Mucosa of descending colon (tissue), 3 donors: ENCODE measurements around the gene PRDM15. TPM values are rescaled to one million over a fixed set of nuclear protein-coding genes. Genes with fewer than 3 reads are reported as not detected.
"Not testable (repeated sequence)": the region's sequence is repeated elsewhere in the genome, so short reads cannot be mapped to it uniquely, and the experiment has no call there.

Source experiments
- ATAC-seq: fragments of 200-7000 bp; cut with Tn5 transposase; one replicate; pipeline ENCODE4 v1.9.1; 2020; ENCODE audit warnings: mild to moderate bottlenecking, moderate library complexity
- DNase-seq, 3 donors: peaks; one replicate each; pipeline ENCODE4 v3.0.0-alpha.2; 2020
- H3K36me3 ChIP-seq: fragments of 200-600 bp; one replicate; pipeline ENCODE4 v1.8.0; 2021; ENCODE audit warnings: low read depth, mild to moderate bottlenecking
- H3K4me1 ChIP-seq: fragments of 200-600 bp; one replicate; pipeline ENCODE4 v1.8.0; 2021; ENCODE audit warnings: low read depth, mild to moderate bottlenecking
- H3K4me3 ChIP-seq: fragments of 200-600 bp; one replicate; pipeline ENCODE4 v1.8.0; 2021; ENCODE audit warnings: mild to moderate bottlenecking
- H3K9me3 ChIP-seq: fragments of 200-600 bp; one replicate; pipeline ENCODE4 v1.8.0; 2021; ENCODE audit warnings: mild to moderate bottlenecking
- intact Hi-C, 2 donors: fragments of 100-400 bp; cut with DNase I in 1 of 2; cut with micrococcal nuclease in 1 of 2; formaldehyde crosslinking; loops; one replicate each; pipeline versions ENCODE4 v1.11.0 to v1.11.1; 2022; cut with DNase I, micrococcal nuclease
- total RNA-seq, 3 donors: library from RNA; stranded (reverse); fragmentation: NEBNext Ultra II Directional in 2 of 3; extraction: Animal tissue kit (Norgen Biotek cat#: 25700) in 2 of 3; gene quantifications; one replicate each; pipeline versions ENCODE4 v1.2.1 to v1.2.4, GENCODE V29; 2021 to 2023
- TF ChIP-seq, protein P1 (sequence below): fragments of 200-600 bp; IDR thresholded peaks from one replicate; pipeline ENCODE4 v1.8.0; 2022; ENCODE audit warnings: antibody characterized with exemption, mild to moderate bottlenecking
- donor health status: DM: no; HTN: no; CAD: no; lungs with moderate emphysema.
- donor health status: DM: no; HTN: no; CAD: no.
- donor health status: DM: no; HTN: yes; CAD: no.

Gene PRDM15
- total RNA-seq, 3 donors from 2014 or later = 7.4 to 10.3 (median 8.3) TPM

DNA sequence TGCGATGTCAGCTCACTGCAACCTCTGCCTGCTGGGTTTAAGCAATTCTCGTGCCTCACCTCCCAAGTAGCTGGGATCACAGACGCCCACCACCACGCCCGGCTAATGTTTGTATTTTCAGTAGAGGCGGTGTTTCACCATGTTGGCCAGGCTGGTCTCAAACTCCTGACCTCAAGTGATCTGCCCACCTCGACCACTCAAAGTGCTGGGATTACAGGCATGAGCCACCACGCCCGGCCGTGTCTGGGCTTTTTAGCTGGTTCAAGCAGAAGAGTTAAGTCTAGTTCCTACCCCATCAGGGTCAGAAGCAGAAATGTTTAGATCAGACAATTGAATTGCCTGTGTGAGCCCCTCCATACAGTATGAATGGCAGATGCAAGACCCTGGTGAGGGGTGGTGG lies 84.5 kb downstream of the PRDM15 start:
- ATAC-seq (no peak), DNase-seq (no peak)
- intact Hi-C loops = no loop called here
- Histone ChIP-seq H3K9me3 (peaks cover 8% of the 10 kb centered on the region), H3K4me1 (no peaks in the 10 kb centered on the region), H3K36me3 (no peaks in the 10 kb centered on the region), H3K4me3 (no peak overlapping the region)
- TF ChIP-seq, protein P1, sequence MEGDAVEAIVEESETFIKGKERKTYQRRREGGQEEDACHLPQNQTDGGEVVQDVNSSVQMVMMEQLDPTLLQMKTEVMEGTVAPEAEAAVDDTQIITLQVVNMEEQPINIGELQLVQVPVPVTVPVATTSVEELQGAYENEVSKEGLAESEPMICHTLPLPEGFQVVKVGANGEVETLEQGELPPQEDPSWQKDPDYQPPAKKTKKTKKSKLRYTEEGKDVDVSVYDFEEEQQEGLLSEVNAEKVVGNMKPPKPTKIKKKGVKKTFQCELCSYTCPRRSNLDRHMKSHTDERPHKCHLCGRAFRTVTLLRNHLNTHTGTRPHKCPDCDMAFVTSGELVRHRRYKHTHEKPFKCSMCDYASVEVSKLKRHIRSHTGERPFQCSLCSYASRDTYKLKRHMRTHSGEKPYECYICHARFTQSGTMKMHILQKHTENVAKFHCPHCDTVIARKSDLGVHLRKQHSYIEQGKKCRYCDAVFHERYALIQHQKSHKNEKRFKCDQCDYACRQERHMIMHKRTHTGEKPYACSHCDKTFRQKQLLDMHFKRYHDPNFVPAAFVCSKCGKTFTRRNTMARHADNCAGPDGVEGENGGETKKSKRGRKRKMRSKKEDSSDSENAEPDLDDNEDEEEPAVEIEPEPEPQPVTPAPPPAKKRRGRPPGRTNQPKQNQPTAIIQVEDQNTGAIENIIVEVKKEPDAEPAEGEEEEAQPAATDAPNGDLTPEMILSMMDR = no peak

DNA sequence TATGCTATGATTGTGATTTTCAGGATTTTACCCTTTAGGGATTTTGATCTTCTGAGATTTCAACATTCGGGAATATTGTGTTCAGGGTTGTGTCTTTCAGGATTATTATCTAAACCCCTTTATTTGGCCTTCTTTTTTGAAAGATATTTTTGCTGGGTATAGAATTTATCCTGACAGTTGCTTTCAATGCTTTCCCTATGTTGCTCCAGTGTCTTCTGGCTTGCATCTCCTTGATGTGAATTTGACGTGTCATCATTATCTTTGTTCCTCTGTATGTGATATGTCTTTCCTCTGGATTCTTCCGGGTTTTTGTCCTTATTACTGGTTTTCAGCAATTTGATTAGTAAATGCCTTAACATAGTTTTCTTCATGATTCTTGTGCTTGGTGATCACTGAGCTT lies 86.4 kb downstream of the PRDM15 start:
- Histone ChIP-seq H3K4me1 (no peaks in the 10 kb centered on the region), H3K9me3 (peaks cover 8% of the 10 kb centered on the region), H3K4me3 (no peak overlapping the region), H3K36me3 (no peaks in the 10 kb centered on the region)
- TF ChIP-seq, protein P1 = no peak
- DNase-seq (no peak), ATAC-seq (no peak)
- intact Hi-C loops = no loop called here

DNA sequence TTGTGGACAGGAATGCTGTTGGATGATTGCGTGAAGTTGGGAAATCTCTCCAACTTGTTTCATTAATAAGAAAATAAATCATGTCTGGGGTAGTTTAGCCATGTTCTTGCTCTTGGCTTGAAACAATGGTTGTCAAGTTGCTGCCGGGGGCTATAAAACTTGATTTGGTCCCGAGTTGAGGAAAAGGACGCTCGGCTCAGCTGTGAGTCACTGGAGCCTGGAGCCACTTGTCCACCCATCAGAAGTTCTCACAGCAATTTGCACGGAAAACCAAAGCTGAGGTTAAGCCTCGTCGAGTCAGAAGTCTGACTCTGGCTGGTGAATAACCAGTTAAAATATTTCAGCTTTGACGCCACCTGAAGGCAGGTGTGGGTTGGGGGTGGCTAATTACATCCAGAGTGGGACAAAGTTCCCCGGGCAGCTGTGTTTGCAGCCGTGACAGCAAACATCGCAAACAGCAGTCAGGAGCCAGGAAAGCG lies 92.6 kb downstream of the PRDM15 start:
- H3K4me1 ChIP-seq = peaks cover 2% of the 10 kb centered on the region
- H3K36me3 ChIP-seq = no peaks in the 10 kb centered on the region
- no peaks in the 10 kb centered on the region for H3K9me3 ChIP-seq
- intact Hi-C loops = no loop called here
- ATAC-seq (peak; percentile 60), DNase-seq (no peak)
- no peak overlapping the region for H3K4me3 ChIP-seq
- TF ChIP-seq, protein P1 = no peak

DNA sequence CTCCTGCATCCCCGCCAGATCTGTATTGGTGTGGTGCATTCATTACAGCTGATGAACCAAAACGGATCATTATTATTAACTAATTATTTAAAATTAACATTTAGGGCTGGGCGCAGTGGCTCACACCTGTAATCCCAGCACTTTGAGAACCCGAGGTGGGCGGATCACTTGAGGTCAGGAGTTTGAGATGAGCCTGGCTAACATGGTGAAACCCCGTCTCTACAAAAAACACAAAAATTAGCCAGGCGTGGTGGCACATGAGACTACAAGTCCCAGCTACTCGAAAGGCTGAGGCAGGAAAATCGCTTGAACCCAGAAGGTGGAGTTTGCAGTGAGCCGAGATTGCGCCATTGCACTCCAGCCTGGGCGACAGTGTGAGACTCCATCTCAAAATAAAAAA lies 93.9 kb downstream of the PRDM15 start:
- H3K9me3 ChIP-seq, intact Hi-C loops, H3K4me3 ChIP-seq, H3K36me3 ChIP-seq, H3K4me1 ChIP-seq, DNase-seq, ATAC-seq: not testable (repeated sequence)

DNA sequence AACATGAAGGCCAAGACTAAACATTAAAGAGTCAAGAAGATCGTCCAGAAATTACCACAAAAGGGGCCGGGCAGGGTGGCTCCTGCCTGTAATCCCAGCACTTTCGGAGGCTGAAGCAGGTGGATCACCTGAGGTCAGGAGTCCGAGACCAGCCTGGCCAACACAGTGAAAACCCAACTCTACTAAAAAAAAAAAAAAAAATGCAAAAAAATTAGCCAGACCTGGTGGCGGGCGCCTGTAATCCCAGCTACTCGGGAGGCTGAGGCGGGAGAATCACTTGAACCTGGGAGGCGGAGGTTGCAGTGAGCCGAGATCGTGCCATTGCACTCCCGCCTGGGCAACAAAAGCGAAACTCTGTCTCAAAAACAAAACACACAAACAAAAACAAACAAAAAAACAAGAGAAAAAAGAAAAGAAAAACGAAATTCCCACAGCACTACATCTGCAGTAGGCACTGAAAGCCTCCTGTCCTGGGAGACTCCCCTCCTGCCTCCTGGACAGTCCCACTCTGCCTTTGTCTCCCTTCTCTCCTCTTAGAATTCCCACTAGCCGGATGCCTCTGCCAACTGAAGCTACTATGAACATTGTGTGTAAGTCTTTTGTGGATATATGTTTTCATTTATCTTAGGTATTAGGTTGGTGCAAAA lies 94.6 kb downstream of the PRDM15 start:
- intact Hi-C loops = no loop called here
- no peaks in the 10 kb centered on the region for H3K36me3 ChIP-seq
- no peaks in the 10 kb centered on the region for H3K9me3 ChIP-seq
- no peak for DNase-seq
- peaks cover 2% of the 10 kb centered on the region for H3K4me1 ChIP-seq
- H3K4me3 ChIP-seq = no peak overlapping the region
- TF ChIP-seq, protein P1 = no peak
- no peak for ATAC-seq

DNA sequence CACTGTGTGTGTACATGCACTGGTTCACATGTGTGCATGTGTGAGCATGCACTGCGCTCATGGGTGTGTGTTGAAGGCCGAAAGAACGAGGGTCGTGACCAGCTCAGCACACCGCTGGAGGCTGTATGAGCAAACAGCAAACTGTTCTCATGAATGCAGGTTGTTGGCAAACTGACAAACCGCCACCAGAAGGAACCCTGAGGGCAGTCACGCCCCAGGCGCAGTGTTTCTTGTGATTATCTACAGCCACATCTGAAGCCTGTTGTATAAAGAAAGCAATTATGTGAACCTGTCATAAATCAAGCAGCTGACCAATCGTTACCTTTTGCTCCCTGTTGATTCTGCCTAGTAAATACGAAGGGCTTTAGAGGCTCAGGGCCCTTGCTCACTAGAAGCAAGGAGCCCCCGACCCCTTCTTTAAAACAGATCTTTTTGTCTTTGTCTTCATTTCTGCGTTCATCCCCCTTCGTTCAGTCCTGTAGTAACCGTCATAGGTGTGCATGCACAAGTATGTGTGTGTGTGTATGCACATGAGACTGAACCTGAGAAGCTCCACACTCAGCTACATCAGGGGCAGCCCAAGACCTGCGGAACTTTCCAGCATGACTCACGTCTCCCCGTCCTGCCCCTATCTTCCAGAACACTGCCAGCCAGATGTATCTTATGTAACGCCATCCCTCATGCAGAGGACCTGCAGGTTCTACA lies 95.5 kb downstream of the PRDM15 start:
- Histone ChIP-seq H3K36me3 (no peaks in the 10 kb centered on the region), H3K4me1 (peaks cover 6% of the 10 kb centered on the region), H3K4me3 (no peak overlapping the region), H3K9me3 (no peaks in the 10 kb centered on the region)
- TF ChIP-seq, protein P1 = no peak
- intact Hi-C loops = no loop called here
- DNase-seq (peak; percentile 80 to 93 (median 80)), ATAC-seq (peak; percentile 82)
